ENCODE measurements around the gene SFMBT2.

DNA sequence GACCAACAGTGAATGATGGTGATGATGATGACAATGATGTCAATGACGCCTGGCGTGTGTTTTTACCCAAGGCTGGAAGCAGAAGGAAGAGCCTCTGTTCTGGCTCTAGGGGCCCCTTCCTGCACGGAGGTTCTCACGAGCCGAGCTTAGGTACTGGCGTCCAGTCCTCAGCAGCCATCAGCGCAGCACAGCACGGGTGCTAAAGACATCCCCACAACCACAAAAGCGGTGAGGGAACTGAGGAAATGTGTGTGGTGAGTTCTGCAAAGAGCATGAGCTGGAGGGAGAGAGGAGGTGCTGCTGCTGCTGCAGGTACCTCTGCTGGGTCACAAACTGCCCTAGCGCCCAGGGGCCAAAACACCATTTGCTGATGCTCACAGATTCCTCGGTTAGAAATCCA lies 81.6 kb downstream of the SFMBT2 start:
- TF ChIP-seq POLR2A (IDR thresholded peaks at IDR 0.05; ENCODE audit: insufficient read depth in 1 of 2, low read depth in 2 of 2, low read length in 2 of 2), result no peak
- no peak for TF ChIP-seq TBP (CRISPR knock-in tag; IDR thresholded peaks at IDR 0.05)
- TF ChIP-seq, protein P1, sequence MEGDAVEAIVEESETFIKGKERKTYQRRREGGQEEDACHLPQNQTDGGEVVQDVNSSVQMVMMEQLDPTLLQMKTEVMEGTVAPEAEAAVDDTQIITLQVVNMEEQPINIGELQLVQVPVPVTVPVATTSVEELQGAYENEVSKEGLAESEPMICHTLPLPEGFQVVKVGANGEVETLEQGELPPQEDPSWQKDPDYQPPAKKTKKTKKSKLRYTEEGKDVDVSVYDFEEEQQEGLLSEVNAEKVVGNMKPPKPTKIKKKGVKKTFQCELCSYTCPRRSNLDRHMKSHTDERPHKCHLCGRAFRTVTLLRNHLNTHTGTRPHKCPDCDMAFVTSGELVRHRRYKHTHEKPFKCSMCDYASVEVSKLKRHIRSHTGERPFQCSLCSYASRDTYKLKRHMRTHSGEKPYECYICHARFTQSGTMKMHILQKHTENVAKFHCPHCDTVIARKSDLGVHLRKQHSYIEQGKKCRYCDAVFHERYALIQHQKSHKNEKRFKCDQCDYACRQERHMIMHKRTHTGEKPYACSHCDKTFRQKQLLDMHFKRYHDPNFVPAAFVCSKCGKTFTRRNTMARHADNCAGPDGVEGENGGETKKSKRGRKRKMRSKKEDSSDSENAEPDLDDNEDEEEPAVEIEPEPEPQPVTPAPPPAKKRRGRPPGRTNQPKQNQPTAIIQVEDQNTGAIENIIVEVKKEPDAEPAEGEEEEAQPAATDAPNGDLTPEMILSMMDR (CRISPR knock-in tag; IDR thresholded peaks at IDR 0.05), result no peak
- no peak for TF ChIP-seq ZFP62 (CRISPR knock-in tag; IDR thresholded peaks at IDR 0.05)
- TF ChIP-seq EZH2 (conservative IDR thresholded peaks at IDR 0.05; ENCODE audit: low read depth, low read length), result no peak
- no peak for TF ChIP-seq POLR2AphosphoS5 (IDR thresholded peaks at IDR 0.05; ENCODE audit: low read depth, low read length)
- no peak for TF ChIP-seq AHDC1 (CRISPR knock-in tag; IDR thresholded peaks at IDR 0.05; ENCODE audit: borderline replicate concordance)
- no peak for TF ChIP-seq YY1 (IDR thresholded peaks at IDR 0.05; ENCODE audit: insufficient read depth, insufficient replicate concordance, low read depth, low read length)

Measured in HepG2 (cell line).